Activated CD8-positive, alpha-beta T cell treated with anti-CD3 and anti-CD28 coated beads, Interleukin-2, amount 10 ng/mL, durations not matched to agents 7 days and 5 days (primary cell): ENCODE data around the gene POLDIP2. TPM values are rescaled to one million over a fixed set of nuclear protein-coding genes. Genes with fewer than 3 reads are reported as not detected.
"Not testable (repeated sequence)": the region's sequence is repeated elsewhere in the genome, so short reads cannot be mapped to it uniquely, and the experiment has no call there.

ENCODE experiments used
- ATAC-seq: fragments of 150-1000 bp; cut with Tn5 transposase; one replicate; pipeline ENCODE4 v1.10.0; 2021; ENCODE audit warnings: moderate library complexity
- CTCF ChIA-PET: fragments of 350-600 bp; sonication (Branson Sonifier 250); formaldehyde crosslinking; loops from one replicate; lab custom pipeline; 2021; ENCODE audit warnings: antibody characterized with exemption; lab: Charles Lee
- POLR2A ChIA-PET: fragments of 350-600 bp; sonication (Branson Sonifier 250); formaldehyde crosslinking; loops from one replicate; lab custom pipeline; 2021; ENCODE audit warnings: antibody characterized with exemption; lab: Charles Lee
- DNase-seq: peaks from one replicate; pipeline ENCODE4 v3.0.0-alpha.2; 2020
- H3K27ac Mint-ChIP-seq: one replicate; pipeline ENCODE4 v1.8.0; 2021; ENCODE audit warnings: mild to moderate bottlenecking, mixed read lengths
- H3K27me3 Mint-ChIP-seq: one replicate; pipeline ENCODE4 v1.8.0; 2021; ENCODE audit warnings: low read depth, mixed read lengths
- H3K36me3 Mint-ChIP-seq: one replicate; pipeline ENCODE4 v1.8.0; 2021; ENCODE audit warnings: low read depth, mixed read lengths
- H3K4me1 Mint-ChIP-seq: one replicate; pipeline ENCODE4 v1.8.0; 2021; ENCODE audit warnings: low read depth, mixed read lengths
- H3K4me3 Mint-ChIP-seq: one replicate; pipeline ENCODE4 v1.8.0; 2021; ENCODE audit warnings: mild to moderate bottlenecking, mixed read lengths
- H3K9me3 Mint-ChIP-seq: one replicate; pipeline ENCODE4 v1.8.0; 2022; ENCODE audit warnings: mixed read lengths; ENCODE audit not compliant: insufficient read depth
- total RNA-seq, 2 experiments: library from RNA; stranded (reverse); gene quantifications; one replicate each; pipeline ENCODE4 v1.2.3, GENCODE V29; 2021

POLDIP2 gene
- total RNA-seq, 2 experiments from 2014 or later = 68.1 to 73.9 TPM

DNA sequence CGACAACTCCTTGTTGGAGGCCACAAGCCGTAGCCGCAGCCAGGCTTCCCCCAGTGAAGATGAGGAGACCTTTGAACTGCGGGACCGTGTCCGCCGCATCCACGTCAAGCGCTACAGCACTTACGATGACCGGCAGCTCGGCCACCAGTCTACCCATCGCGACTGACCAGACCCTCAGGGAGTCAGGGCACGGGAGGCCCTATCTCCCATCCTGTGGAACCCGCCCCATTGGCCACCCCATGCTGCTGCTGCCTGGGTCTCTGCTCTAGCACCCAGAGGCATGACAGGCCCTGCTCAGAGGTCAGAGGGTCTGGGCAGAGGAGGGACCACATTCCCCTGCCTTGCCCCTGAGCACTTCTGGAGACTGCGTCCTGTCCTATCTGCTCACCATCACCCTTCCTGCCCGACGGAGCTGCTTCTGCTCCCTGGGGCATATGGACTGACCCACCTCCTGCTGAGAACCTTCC lies 12.9 kb downstream of the POLDIP2 start:
- Mint-ChIP-seq H3K27ac (no peak overlapping the region), H3K4me3 (no peak overlapping the region), H3K9me3 (no peaks in the 10 kb centered on the region), H3K27me3 (no peaks in the 10 kb centered on the region), H3K36me3 (peaks cover 54% of the 10 kb centered on the region), H3K4me1 (peaks cover 5% of the 10 kb centered on the region)
- DNase-seq = no peak
- POLR2A ChIA-PET = interaction anchor here (0.9 kb wide), 1 partner anchor 12 kb away, joined by 3 read pairs; the partner anchor contains the start of gene POLDIP2
- CTCF ChIA-PET = no interaction called here
- no peak for ATAC-seq

DNA sequence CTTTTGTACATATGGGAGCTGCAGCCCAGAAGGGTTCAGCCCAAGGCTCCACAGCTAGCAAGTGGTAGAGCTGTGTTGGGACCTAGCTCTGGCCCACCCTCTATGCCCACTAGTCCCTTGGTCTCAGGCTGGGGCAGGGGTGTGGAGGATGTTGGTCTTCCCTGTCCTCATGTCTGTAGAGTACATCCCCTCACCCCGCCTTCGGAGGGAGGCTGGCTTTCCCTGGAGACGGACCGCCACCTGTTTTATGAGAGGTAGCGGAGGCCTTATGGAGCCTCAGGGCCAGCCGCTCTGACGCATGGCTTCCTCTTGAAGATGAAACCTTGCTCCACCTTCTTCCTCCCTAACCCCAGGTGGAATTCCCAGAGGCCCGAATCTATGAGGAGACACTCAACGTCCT lies 13.3 kb downstream of the POLDIP2 start:
- H3K9me3 Mint-ChIP-seq = no peaks in the 10 kb centered on the region
- ATAC-seq = no peak
- H3K4me3 Mint-ChIP-seq = no peak overlapping the region
- CTCF ChIA-PET = no interaction called here
- DNase-seq = no peak
- no peaks in the 10 kb centered on the region for H3K27me3 Mint-ChIP-seq
- peaks cover 5% of the 10 kb centered on the region for H3K4me1 Mint-ChIP-seq
- peak overlapping the region; percentile 54 for H3K27ac Mint-ChIP-seq
- POLR2A ChIA-PET = interaction anchor here (0.7 kb wide), 1 partner anchor 18 kb away, joined by 3 read pairs; no protein-coding TSS in a partner anchor
- H3K36me3 Mint-ChIP-seq = peaks cover 54% of the 10 kb centered on the region

DNA sequence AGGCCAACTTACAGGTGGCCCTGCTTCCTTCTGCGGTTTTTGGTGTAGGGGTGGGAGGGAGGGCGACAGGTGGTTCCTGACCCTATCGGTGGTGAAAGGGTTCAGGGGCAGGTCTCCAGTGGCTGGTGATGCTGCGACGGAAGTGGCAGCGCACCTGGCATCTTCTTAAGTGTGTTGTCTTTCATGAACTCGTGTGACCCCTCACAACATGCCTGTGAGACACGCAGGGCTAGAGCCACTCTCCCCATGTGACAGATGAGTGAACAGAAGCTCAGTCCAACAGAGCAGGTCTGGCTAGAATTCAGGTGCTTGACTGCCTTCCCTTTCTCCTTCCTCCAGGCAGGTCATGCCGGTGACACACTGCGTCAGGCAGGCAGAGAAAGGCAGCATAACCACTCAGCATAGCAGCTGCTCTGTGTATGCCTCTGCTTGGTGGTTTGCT lies 13.8 kb downstream of the POLDIP2 start:
- Mint-ChIP-seq H3K4me3 (no peak overlapping the region), H3K27ac (peak overlapping the region; percentile 54), H3K27me3 (no peaks in the 10 kb centered on the region), H3K36me3 (peaks cover 49% of the 10 kb centered on the region), H3K4me1 (peaks cover 5% of the 10 kb centered on the region), H3K9me3 (no peaks in the 10 kb centered on the region)
- DNase-seq = no peak
- CTCF ChIA-PET = no interaction called here
- POLR2A ChIA-PET = interaction anchor here (0.6 to 0.7 kb wide), 2 partner anchors 18 to 630 kb away, joined by 3 to 5 read pairs; no protein-coding TSS in a partner anchor
- ATAC-seq = no peak

DNA sequence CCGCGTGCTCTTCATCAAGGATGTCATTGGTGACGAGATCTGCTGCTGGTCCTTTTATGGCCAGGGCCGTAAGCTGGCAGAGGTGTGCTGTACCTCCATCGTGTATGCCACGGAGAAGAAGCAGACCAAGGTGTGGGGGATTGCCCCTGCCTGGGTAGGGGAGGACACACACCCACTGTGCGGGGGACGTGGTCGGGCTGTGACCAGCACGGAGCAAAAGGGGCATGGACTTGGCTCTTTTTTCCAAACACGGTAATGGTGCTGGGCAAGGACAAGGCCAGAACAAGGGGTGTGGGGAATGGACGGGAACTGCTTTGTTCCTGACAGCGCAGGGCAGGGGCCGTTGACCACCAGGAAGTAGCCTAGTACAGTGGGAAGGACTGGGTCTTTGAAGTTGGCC lies 15.0 kb downstream of the POLDIP2 start:
- peaks cover 41% of the 10 kb centered on the region for H3K36me3 Mint-ChIP-seq
- H3K4me1 Mint-ChIP-seq = peaks cover 9% of the 10 kb centered on the region
- no peak overlapping the region for H3K27ac Mint-ChIP-seq
- H3K9me3 Mint-ChIP-seq = no peaks in the 10 kb centered on the region
- POLR2A ChIA-PET = interaction anchor here (1.0 kb wide), 1 partner anchor 15 kb away, joined by 4 read pairs; the partner anchor contains the start of gene POLDIP2
- CTCF ChIA-PET = no interaction called here
- no peaks in the 10 kb centered on the region for H3K27me3 Mint-ChIP-seq
- DNase-seq = no peak
- no peak overlapping the region for H3K4me3 Mint-ChIP-seq
- no peak for ATAC-seq

DNA sequence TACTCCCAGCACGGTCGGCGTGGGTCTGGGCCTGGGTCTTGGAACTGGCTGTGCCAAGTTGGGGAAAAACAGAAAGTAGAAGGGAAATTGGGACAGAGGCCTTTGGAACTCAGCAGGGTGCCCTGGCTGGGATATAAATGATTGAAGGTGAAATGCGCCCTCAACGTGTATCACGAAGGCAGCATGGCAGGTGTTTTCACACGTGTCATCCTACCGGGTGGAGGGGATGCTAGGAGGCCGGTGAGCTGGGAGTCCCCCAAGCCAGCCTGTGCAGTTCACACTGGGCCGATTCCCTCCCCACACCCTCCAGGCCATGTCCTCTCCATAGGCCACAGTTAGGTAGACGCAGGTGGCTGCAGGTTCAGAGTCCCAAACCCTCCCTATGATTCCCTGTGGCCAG lies 15.8 kb downstream of the POLDIP2 start:
- no peak overlapping the region for H3K27ac Mint-ChIP-seq
- POLR2A ChIA-PET = interaction anchor here (1.3 kb wide), 1 partner anchor 16 kb away, joined by 3 read pairs; the partner anchor contains the start of gene POLDIP2
- peaks cover 36% of the 10 kb centered on the region for H3K36me3 Mint-ChIP-seq

DNA sequence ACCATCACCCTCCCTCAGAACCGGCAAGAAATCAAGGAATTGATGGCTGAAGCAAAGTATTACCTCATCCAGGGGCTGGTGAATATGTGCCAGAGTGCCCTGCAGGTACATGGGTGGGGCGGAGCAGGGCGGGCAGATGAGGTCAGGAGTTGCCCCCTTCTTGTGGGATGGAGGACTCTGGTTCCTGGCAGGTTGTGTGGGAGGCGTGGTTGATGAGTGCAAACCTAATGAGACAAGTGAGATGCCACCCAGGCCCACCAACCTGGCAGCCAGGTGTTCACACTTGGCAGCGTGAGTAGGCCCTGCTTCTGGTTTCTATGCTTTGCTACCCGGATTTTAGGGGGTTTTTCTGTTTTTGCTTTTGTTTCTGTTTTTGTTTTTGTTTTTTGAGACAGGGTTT lies 17.0 kb downstream of the POLDIP2 start:
- no peaks in the 10 kb centered on the region for H3K9me3 Mint-ChIP-seq
- POLR2A ChIA-PET = no interaction called here
- CTCF ChIA-PET = no interaction called here
- DNase-seq = no peak
- H3K27ac Mint-ChIP-seq = no peak overlapping the region
- peaks cover 22% of the 10 kb centered on the region for H3K4me1 Mint-ChIP-seq
- no peak for ATAC-seq
- no peak overlapping the region for H3K4me3 Mint-ChIP-seq
- peaks cover 26% of the 10 kb centered on the region for H3K36me3 Mint-ChIP-seq
- H3K27me3 Mint-ChIP-seq = no peaks in the 10 kb centered on the region

More for the DNA sequence above, 15.8 kb downstream of the POLDIP2 start:
- Mint-ChIP-seq H3K27me3 (no peaks in the 10 kb centered on the region), H3K4me1 (peaks cover 17% of the 10 kb centered on the region), H3K4me3 (no peak overlapping the region), H3K9me3 (no peaks in the 10 kb centered on the region)
- ATAC-seq = no peak
- DNase-seq = no peak
- CTCF ChIA-PET = no interaction called here

DNA sequence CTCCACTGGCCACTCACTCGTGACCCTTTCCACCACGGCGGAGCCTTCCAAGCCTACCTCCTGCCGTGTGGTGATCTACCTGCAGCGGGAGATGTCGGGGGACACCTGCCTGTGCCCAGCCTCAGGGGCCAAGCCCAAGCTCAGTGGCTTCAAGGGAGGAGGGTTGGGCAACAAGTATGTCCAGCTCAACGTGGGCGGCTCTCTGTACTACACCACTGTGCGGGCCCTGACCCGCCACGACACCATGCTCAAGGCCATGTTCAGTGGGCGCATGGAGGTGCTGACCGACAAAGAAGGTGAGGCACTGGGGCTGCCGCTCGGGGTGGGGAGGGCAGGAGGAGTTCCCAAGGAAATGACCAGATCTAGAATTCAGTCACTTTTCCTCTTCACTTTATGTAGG lies 17.9 kb downstream of the POLDIP2 start:
- Mint-ChIP-seq H3K27me3 (no peaks in the 10 kb centered on the region), H3K9me3 (no peaks in the 10 kb centered on the region), H3K27ac (no peak overlapping the region), H3K4me3 (no peak overlapping the region), H3K4me1 (peaks cover 29% of the 10 kb centered on the region), H3K36me3 (peaks cover 22% of the 10 kb centered on the region)
- ChIA-PET CTCF (no interaction called here), POLR2A (interaction anchor here (0.7 kb wide), 1 partner anchor 18 kb away, joined by 3 read pairs; the partner anchor contains the start of gene POLDIP2)
- DNase-seq = no peak
- no peak for ATAC-seq

DNA sequence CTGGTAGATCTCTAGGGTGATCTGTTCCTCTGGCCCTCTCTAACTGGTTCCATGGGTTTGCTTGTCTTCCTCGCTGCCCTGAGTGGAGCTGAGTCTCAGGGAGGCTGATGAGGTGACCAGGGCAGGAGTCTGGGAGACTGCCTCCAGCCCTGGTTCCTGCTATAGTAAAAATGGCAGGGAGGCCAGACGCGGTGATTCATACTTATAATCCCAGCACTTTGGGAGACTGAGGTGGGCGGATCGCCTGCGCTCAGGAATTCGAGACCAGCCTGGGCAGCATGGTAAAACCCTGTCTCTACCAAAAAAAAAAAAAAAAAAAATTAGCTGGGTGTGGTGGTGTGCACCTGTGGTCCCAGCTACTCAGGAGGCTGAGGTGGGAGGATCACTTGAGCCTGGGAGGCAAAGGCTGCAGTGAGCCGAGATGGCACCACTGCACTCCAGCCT lies 18.5 kb downstream of the POLDIP2 start:
- H3K9me3 Mint-ChIP-seq, DNase-seq, H3K27ac Mint-ChIP-seq, ATAC-seq, H3K4me3 Mint-ChIP-seq, H3K27me3 Mint-ChIP-seq, CTCF ChIA-PET: not testable (repeated sequence)
- H3K4me1 Mint-ChIP-seq = peaks cover 34% of the 10 kb centered on the region
- peaks cover 16% of the 10 kb centered on the region for H3K36me3 Mint-ChIP-seq
- POLR2A ChIA-PET = interaction anchor here (0.7 to 1.0 kb wide), 2 partner anchors 18 to 19 kb away, joined by 3 to 5 read pairs; partner anchors contain the start of gene POLDIP2

DNA sequence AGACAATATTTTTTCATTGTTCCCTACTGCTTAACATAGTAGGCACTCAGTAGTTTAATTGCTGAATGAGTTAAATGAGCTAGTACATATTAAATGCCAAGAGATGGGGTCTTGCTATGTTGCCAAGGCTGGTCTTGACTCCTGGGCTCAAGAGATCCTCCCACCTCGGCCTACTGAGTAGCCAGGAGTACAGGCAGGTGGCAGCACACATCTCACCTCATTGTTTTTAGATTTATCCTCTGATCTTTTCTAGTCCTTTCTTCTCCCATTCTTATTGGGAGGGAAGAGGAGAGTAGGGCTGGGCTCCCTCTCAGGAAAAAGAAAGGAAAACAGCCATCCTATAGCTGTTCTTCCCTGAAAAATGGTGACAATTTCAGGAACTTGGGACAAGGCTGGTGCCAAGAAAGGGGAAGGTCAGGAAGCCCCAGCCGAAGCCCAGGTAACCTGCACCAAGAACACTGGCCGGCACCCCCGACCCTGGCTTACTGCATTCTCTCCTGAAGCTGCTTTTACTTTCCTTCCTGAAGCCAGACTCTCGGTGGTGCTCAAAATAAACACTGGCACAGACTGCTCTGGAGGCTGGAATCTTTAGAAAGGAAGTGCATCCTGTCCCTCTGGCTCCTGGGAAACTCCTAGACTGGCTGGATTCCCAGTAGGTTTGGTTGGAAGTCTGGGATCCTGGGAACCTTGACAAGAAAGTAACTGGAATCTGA lies 19.1 kb downstream of the POLDIP2 start:
- H3K9me3 Mint-ChIP-seq = no peaks in the 10 kb centered on the region
- no peak overlapping the region for H3K27ac Mint-ChIP-seq
- ATAC-seq = no peak
- no peaks in the 10 kb centered on the region for H3K27me3 Mint-ChIP-seq
- H3K36me3 Mint-ChIP-seq = peaks cover 16% of the 10 kb centered on the region
- peaks cover 31% of the 10 kb centered on the region for H3K4me1 Mint-ChIP-seq
- POLR2A ChIA-PET = interaction anchor here (1.0 kb wide), 1 partner anchor 19 kb away, joined by 5 read pairs; the partner anchor contains the start of gene POLDIP2
- no peak for DNase-seq
- CTCF ChIA-PET = interaction anchor here (0.7 kb wide), 1 partner anchor 373 kb away, joined by 3 read pairs; no protein-coding TSS in a partner anchor
- no peak overlapping the region for H3K4me3 Mint-ChIP-seq

DNA sequence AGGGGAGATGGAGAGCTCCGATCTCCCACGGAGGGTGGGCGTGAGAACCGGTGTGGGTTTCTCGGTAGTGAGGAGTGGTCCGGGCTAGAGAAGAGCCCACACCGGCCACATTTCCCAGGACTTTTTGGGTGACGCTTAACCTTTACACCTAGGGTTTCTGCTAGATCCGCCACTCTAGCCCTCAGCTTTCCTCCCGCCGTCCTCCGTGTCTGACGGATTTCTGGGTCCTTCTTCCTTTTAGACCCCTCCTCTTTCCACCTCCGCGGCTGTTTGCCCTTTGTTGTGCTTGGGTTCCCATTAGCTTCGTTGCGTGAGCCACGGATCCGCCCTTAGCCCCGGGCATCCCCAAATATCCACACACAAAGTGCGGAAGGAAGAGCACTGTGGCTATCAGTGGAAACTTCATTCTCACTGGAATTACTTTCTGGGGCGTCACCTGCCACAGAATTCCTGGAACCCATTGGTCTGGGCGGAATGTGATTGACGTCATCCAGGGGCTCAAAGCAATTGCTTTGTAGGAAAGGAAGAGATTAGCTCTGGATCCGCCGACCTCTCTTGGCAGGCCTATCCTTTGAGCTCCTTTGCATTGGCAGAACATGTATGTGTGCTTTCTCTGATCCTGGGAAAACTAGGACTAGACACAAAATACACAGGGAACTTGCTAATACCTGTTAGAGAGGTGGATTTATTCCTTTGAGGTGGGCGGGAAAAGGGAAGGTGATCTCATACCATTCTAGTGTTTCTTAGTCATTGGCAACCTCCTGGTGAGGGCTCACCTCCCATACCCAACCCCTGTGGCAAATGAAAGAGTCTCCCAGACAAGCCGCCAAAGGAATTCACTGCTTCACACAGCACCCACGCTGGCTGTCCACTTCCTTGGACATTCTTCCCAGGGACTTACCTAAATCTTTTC lies 21.1 kb downstream of the POLDIP2 start:
- Mint-ChIP-seq H3K4me3 (peak overlapping the region; percentile 96), H3K9me3 (no peaks in the 10 kb centered on the region), H3K4me1 (peaks cover 31% of the 10 kb centered on the region), H3K27ac (peak overlapping the region; percentile 95), H3K36me3 (peaks cover 7% of the 10 kb centered on the region), H3K27me3 (no peaks in the 10 kb centered on the region)
- ATAC-seq (peak; percentile 1), DNase-seq (peak; percentile 31)
- CTCF ChIA-PET = interaction anchor here (1.1 to 2.9 kb wide), 10 partner anchors 10 to 531 kb away, joined by 4 to 17 read pairs (median 6); partner anchors contain the start of gene POLDIP2
- POLR2A ChIA-PET = interaction anchor here (0.6 to 3.4 kb wide), 20 partner anchors 9 to 528 kb away, joined by 3 to 47 read pairs (median 4); partner anchors contain the start of genes POLDIP2, TMEM97 and VTN
